K562 (cell line): Measurements from ENCODE around the gene FOXN3. TPM values are rescaled to one million over a fixed set of nuclear protein-coding genes. Genes with fewer than 3 reads are reported as not detected.

Source experiments
- ATAC-seq: fragments of 200-7000 bp; cut with Tn5 transposase; 3 replicates; pipeline ENCODE4 v1.9.1; 2020; ENCODE audit warnings: moderate library complexity
- BruUV-seq: library from RNA; stranded (reverse); fragments of 400-500 nt; replicated peaks from 2 replicates; lab custom pipeline; 2021; lab: Mats Ljungman, UMichigan
- CTCF ChIA-PET: fragments of 300-600 bp; formaldehyde crosslinking; extraction: SDS; loops from one replicate; lab custom pipeline; 2021; ENCODE audit warnings: low intra/inter-chr PET ratio; lab: Yijun Ruan, JAX
- POLR2A ChIA-PET: fragments of 300-600, 350-650 bp; sonication (Branson Sonifier 250); formaldehyde crosslinking; extraction: SDS; loops from one replicate; lab custom pipeline; 2021; ENCODE audit warnings: antibody characterized with exemption, inconsistent platforms; lab: Yijun Ruan, JAX
- DNase-seq, 4 experiments: peaks; one replicate each; pipeline versions ENCODE4 v3.0.0 to v3.0.0-alpha.2; 2011 to 2018; ENCODE audit warnings: low spot score in 3 of 4, mixed read lengths in 3 of 4; ENCODE audit errors: extremely low read depth in 1 of 4
- FAIRE-seq: peaks from 2 replicates; lab custom pipeline; 2011; peaks lifted over from hg19 to GRCh38; lab: Jason Lieb, UNC
- H2AFZ ChIP-seq: 2 replicates; pipeline ENCODE4 v1.6.0; 2011; ENCODE audit warnings: low read depth, low read length, control low read depth, inconsistent platforms
- H3K27ac ChIP-seq: fragments of 200-600 bp; 3 replicates; pipeline ENCODE4 v1.8.0; 2011; ENCODE audit warnings: low read depth, mild to moderate bottlenecking, control low read depth, inconsistent platforms, low read length, moderate library complexity, mixed read lengths; ENCODE audit errors: extremely low read depth
- H3K27me3 ChIP-seq, 2 experiments: fragments of 300-600 bp in 1 of 2; 2 replicates in 1 of 2; 3 replicates in 1 of 2; pipeline versions ENCODE4 v1.6.0 to v1.8.0; 2011; ENCODE audit warnings: inconsistent platforms in 2 of 2, low read length in 2 of 2, mild to moderate bottlenecking in 1 of 2, mixed read lengths in 1 of 2, moderate library complexity in 1 of 2; ENCODE audit not compliant: control insufficient read depth in 2 of 2, insufficient read depth in 2 of 2
- H3K36me3 ChIP-seq: fragments of 300-600 bp; 3 replicates; pipeline ENCODE4 v1.8.0; 2011; ENCODE audit warnings: mild to moderate bottlenecking, low read length, inconsistent platforms; ENCODE audit not compliant: control insufficient read depth, insufficient read depth
- H3K4me1 ChIP-seq, 2 experiments: fragments of 200-600 bp in 1 of 2; replicated peaks in 1 of 2; 2 replicates in 1 of 2; 3 replicates in 1 of 2; pipeline versions ENCODE4 v1.5.1 to v1.8.0; 2011; ENCODE audit warnings: inconsistent platforms in 2 of 2, low read length in 2 of 2, mild to moderate bottlenecking in 1 of 2, mixed read lengths in 1 of 2, moderate library complexity in 1 of 2; ENCODE audit not compliant: control insufficient read depth in 2 of 2, insufficient read depth in 2 of 2
- H3K4me2 ChIP-seq: 2 replicates; pipeline ENCODE4 v1.6.1; 2011; ENCODE audit warnings: low read length, control low read depth, inconsistent platforms, mixed read lengths; ENCODE audit not compliant: insufficient read depth
- H3K4me3 ChIP-seq: fragments of 200-600 bp; sonication (generic), shearing (Covaris generic); 2 replicates; pipeline ENCODE4 v1.5.1; 2016; ENCODE audit warnings: control low read depth, inconsistent platforms
- H3K79me2 ChIP-seq: fragments of 200-600 bp; 3 replicates; pipeline ENCODE4 v1.8.0; 2011; ENCODE audit warnings: low read length, inconsistent platforms; ENCODE audit not compliant: control insufficient read depth, insufficient read depth
- H3K9ac ChIP-seq, 2 experiments: 2 replicates each; pipeline versions ENCODE4 v1.6.0 to v1.6.1; 2011; ENCODE audit warnings: low read depth in 2 of 2, low read length in 2 of 2, control low read depth in 1 of 2, inconsistent platforms in 1 of 2, mild to moderate bottlenecking in 1 of 2, mixed read lengths in 1 of 2; ENCODE audit not compliant: insufficient read depth in 1 of 2
- H3K9me1 ChIP-seq: one replicate; pipeline ENCODE4 v1.6.0; 2011; ENCODE audit warnings: inconsistent platforms, mild to moderate bottlenecking, low read length, moderate library complexity; ENCODE audit not compliant: control insufficient read depth, insufficient read depth
- H3K9me3 ChIP-seq: replicated peaks from 2 replicates; pipeline ENCODE4 v1.5.1; 2011; ENCODE audit warnings: low read depth, low read length, inconsistent platforms; ENCODE audit not compliant: control insufficient read depth, insufficient read depth
- H4K20me1 ChIP-seq: replicated peaks from 2 replicates; pipeline ENCODE4 v1.6.1; 2011; ENCODE audit warnings: low read length, inconsistent platforms, mixed read lengths; ENCODE audit not compliant: control insufficient read depth, insufficient read depth
- BRF1 ChIP-seq: IDR thresholded peaks from 3 replicates; pipeline ENCODE4 v1.6.1; 2011; ENCODE audit warnings: borderline replicate concordance, mild to moderate bottlenecking; ENCODE audit not compliant: insufficient read length; ENCODE audit errors: extremely low read depth
- DACH1 ChIP-seq: fragments of 450-650 bp; IDR thresholded peaks from 2 replicates; pipeline ENCODE4 v1.6.1; 2018; ENCODE audit not compliant: partially characterized antibody
- E2F3 ChIP-seq: fragments of 250-450 bp; sonication (Bioruptor Pico); IDR thresholded peaks from 2 replicates; pipeline ENCODE4 v1.4.0; 2020; ENCODE audit warnings: mild to moderate bottlenecking
- GABPA ChIP-seq: fragments of 200-800 bp; sonication (Bioruptor generic); conservative IDR thresholded peaks from 2 replicates; pipeline ENCODE4 v1.6.1; 2016; ENCODE audit warnings: low read depth, missing genetic modification characterization, missing compliant biosample characterization
- HMG20B ChIP-seq: fragments of 250-450 bp; sonication (Bioruptor Pico); IDR thresholded peaks from 2 replicates; pipeline ENCODE4 v1.5.0; 2021; ENCODE audit warnings: mild to moderate bottlenecking
- PCBP1 ChIP-seq: fragments of 200-400 bp; formaldehyde crosslinking; IDR thresholded peaks from 2 replicates; pipeline ENCODE4 v1.6.1; 2018; ENCODE audit warnings: mild to moderate bottlenecking, low read depth, low read length; ENCODE audit not compliant: poor library complexity, severe bottlenecking
- SMARCC2 ChIP-seq: fragments of 450-650 bp; IDR thresholded peaks from 2 replicates; pipeline ENCODE4 v1.6.1; 2017; ENCODE audit warnings: antibody characterized with exemption, moderate library complexity, mild to moderate bottlenecking, low read depth
- SRSF7 ChIP-seq: fragments of 200-400 bp; formaldehyde crosslinking; optimal IDR thresholded peaks from 2 replicates; pipeline ENCODE3; 2017; ENCODE audit warnings: mild to moderate bottlenecking, low read depth, low read length
- SRSF9 ChIP-seq: fragments of 200-400 bp; formaldehyde crosslinking; IDR thresholded peaks from 2 replicates; pipeline ENCODE4 v1.6.1; 2017; ENCODE audit warnings: low read depth, low read length, borderline replicate concordance
- TAF7 ChIP-seq: fragments of 450-650 bp; IDR thresholded peaks from 2 replicates; pipeline ENCODE4 v1.6.1; 2016; ENCODE audit warnings: missing genetic modification characterization, missing compliant biosample characterization
- ZBTB33 ChIP-seq: sonication (generic); formaldehyde crosslinking; IDR thresholded peaks from 2 replicates; pipeline ENCODE4 v1.8.1; 2023; ENCODE audit warnings: mild to moderate bottlenecking, missing genetic modification reagents
- ZBTB5 ChIP-seq: fragments of 450-650 bp; IDR thresholded peaks from 2 replicates; pipeline ENCODE4 v1.6.1; 2017; ENCODE audit warnings: antibody characterized with exemption
- ZNF143 ChIP-seq: sonication (generic); formaldehyde crosslinking; IDR thresholded peaks from 2 replicates; pipeline ENCODE4 v1.9.0; 2022; ENCODE audit warnings: mild to moderate bottlenecking, missing genetic modification reagents
- ZNF146 ChIP-seq: IDR thresholded peaks from one replicate; pipeline ENCODE4 v1.6.1; 2018; ENCODE audit warnings: missing compliant biosample characterization; ENCODE audit not compliant: unreplicated experiment
- ZNF395 ChIP-seq: fragments of 200-800 bp; sonication (Bioruptor generic); IDR thresholded peaks from 2 replicates; pipeline ENCODE4 v1.6.1; 2017; ENCODE audit warnings: missing genetic modification characterization, missing compliant biosample characterization
- ZNF551 ChIP-seq: fragments of 250-450 bp; sonication (Bioruptor Pico); IDR thresholded peaks from 2 replicates; pipeline ENCODE4 v1.5.0; 2021; ENCODE audit warnings: mild to moderate bottlenecking, moderate library complexity
- WGBS: fragments of 100-300 bp; shearing (Covaris generic); methylation state at CpG from one replicate; pipeline ENCODE4 v1.1.6; 2016; ENCODE audit warnings: low coverage, mixed read lengths; ENCODE audit not compliant: insufficient coverage; ENCODE audit errors: missing lambda C conversion rate; 5-methylcytosine and 5-hydroxymethylcytosine counted together
- in situ Hi-C: fragments of 300-500 bp; cut with MboI; formaldehyde crosslinking; loops from 4 replicates; pipeline ENCODE4 v1.15.0; 2018; ENCODE audit warnings: inconsistent platforms, mixed read lengths
- intact Hi-C: fragments of 100-400 bp; cut with micrococcal nuclease; formaldehyde crosslinking; loops from 2 replicates; pipeline ENCODE4 v1.14.2; 2022
- polyA plus RNA-seq, 8 experiments: library from polyadenylated mRNA; depleted of rRNA in 4 of 8; stranded (reverse) in 5 of 8; unstranded in 3 of 8; fragments of >200 nt; fragmentation: Nextera tagmentation in 2 of 8; fragmentation: Illumina TruSeq in 1 of 8; extraction: Ambion mirVana in 2 of 8; extraction: Trizol in 1 of 8; gene quantifications; 2 replicates each; pipeline versions ENCODE4 v1.2.1 to v1.2.3, GENCODE V29; 2011 to 2014; ENCODE audit warnings: inconsistent platforms in 1 of 8, missing spikeins in 1 of 8
- total RNA-seq, 7 experiments: library from RNA; depleted of rRNA in 6 of 7; stranded (reverse); fragments of >200 nt in 6 of 7; fragmentation: Illumina TruSeq in 2 of 7; extraction: Trizol in 2 of 7; gene quantifications; 2 replicates each; pipeline versions ENCODE4 v1.2.1 to v1.2.3, GENCODE V29; 2011 to 2021; ENCODE audit warnings: low replicate concordance in 1 of 7

The FOXN3 gene
- total and polyA plus RNA-seq, 9 of the 15 experiments (the other 6 are each of a cell fraction or from before 2014, with no cell fraction given), result 0.07 to 1.3 (median 0.40) TPM

GRCh38 chr14:89131004-89131750 is 285.9 kb downstream of the FOXN3 start:
- no peaks in the 10 kb centered on the region; a peak in 1 of 5 replicates for H3K27me3 ChIP-seq
- BruUV-seq, result no TSS peak
- POLR2A ChIA-PET, result no interaction called here
- no peak for TF ChIP-seq SRSF9
- no peak for TF ChIP-seq ZNF551 (CRISPR knock-in tag)
- no peak for TF ChIP-seq HMG20B (CRISPR knock-in tag)
- TF ChIP-seq ZBTB5, result no peak
- TF ChIP-seq BRF1, result no peak
- TF ChIP-seq TAF7 (tag), result no peak
- TF ChIP-seq SRSF7, result no peak
- TF ChIP-seq DACH1, result no peak
- TF ChIP-seq ZNF395 (CRISPR knock-in tag), result no peak
- TF ChIP-seq ZBTB33 (CRISPR knock-in tag), result no peak
- no peak for TF ChIP-seq SMARCC2
- no peak for TF ChIP-seq GABPA
- no peak for TF ChIP-seq E2F3 (CRISPR knock-in tag)
- no peak for TF ChIP-seq ZNF146 (CRISPR knock-in tag)
- TF ChIP-seq ZNF143 (CRISPR knock-in tag), result no peak
- TF ChIP-seq PCBP1, result no peak

More at GRCh38 chr14:89131004-89131750, 285.9 kb downstream of the FOXN3 start:
- no peak overlapping the region for H3K4me2 ChIP-seq
- DNase-seq (no peak), FAIRE-seq (no peak), ATAC-seq (no peak)
- H3K4me1 ChIP-seq, result no peaks in the 10 kb centered on the region; a peak in 1 of 5 replicates
- H3K9me3 ChIP-seq, result no peaks in the 10 kb centered on the region
- intact Hi-C loops, result no loop called here
- CTCF ChIA-PET, result no interaction called here
- H3K4me3 ChIP-seq, result no peak overlapping the region
- no peak overlapping the region for H3K9ac ChIP-seq
- H3K9me1 ChIP-seq, result no peaks in the 10 kb centered on the region
- 31% methylated on average over 5 of the region's 6 CpGs for whole genome bisulfite sequencing
- H3K79me2 ChIP-seq, result no peaks in the 10 kb centered on the region
- in situ Hi-C loops, result no loop called here
- no peaks in the 10 kb centered on the region for H4K20me1 ChIP-seq
- no peak overlapping the region for H2AFZ ChIP-seq
- H3K36me3 ChIP-seq, result no peaks in the 10 kb centered on the region
- no peak overlapping the region for H3K27ac ChIP-seq
